Superior temporal gyrus (tissue), 1 donor: Measurements from ENCODE around the gene HBA2.
"Not testable (repeated sequence)": the region's sequence is repeated elsewhere in the genome, so short reads cannot be mapped to it uniquely, and the experiment has no call there.

Experiments used
- DNase-seq: peaks from one replicate; pipeline ENCODE4 v3.0.0-alpha.2; 2016; ENCODE audit errors: extremely low spot score

The HBA2 gene

DNA sequence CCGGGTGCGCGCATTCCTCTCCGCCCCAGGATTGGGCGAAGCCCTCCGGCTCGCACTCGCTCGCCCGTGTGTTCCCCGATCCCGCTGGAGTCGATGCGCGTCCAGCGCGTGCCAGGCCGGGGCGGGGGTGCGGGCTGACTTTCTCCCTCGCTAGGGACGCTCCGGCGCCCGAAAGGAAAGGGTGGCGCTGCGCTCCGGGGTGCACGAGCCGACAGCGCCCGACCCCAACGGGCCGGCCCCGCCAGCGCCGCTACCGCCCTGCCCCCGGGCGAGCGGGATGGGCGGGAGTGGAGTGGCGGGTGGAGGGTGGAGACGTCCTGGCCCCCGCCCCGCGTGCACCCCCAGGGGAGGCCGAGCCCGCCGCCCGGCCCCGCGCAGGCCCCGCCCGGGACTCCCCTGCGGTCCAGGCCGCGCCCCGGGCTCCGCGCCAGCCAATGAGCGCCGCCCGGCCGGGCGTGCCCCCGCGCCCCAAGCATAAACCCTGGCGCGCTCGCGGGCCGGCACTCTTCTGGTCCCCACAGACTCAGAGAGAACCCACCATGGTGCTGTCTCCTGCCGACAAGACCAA, at the start of gene HBA2:
HBA2 (plus strand) TSS at position 503 of the 568 bp plus-strand sequence; CDS start at position 540, 37 bp downstream.
- not testable (repeated sequence) for DNase-seq

DNA sequence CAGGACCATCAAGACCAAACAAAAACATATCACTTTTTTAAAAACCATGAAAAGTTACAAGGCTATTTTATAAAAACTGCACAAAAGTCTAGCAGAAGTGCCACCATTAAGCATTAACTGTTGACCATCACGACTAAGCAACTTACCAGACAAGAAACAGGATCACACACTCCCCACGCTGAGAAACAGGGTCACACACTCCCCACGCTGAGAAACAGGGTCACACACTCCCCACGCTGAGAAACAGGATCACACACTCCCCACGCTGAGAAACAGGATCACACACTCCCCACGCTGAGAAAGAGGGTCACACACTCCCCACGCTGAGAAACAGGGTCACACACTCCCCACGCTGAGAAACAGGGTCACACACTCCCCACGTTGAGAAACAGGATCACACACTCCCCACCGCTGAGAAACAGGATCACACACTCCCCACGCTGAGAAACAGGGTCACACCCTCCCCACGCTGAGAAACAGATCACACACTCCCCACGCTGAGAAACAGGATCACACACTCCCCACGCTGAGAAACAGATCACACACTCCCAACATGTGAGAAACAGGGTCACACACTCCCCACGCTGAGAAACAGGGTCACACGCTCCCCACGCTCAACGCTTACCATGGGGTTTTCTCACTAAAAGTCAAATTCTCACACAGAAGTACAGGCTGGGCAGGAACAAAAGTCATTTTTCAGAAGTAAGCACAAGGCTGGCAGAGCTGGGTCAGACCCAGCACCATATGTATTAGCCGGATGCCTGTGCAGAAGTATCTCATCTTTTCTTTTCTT, 48.9 kb upstream of the HBA2 start:
- DNase-seq: not testable (repeated sequence)

DNA sequence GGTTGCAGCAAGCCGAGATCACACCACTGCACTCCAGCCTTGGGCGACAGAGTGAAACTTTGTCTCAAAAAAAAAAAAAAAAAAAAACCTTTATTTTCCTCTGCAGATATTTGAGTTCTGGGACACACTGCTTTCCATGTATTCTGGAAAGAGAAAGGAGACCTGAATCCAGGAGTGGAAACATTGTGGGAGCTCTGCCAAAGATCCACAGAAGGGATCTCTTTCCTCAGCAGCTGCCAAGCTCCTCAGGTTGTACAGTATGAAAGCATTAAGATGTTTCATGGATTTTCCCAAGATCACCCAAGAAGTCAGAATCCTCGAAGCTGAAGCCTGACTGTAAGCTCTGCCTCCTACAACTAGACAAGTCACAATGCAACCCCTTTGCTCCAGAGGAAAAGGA, 47.7 kb upstream of the HBA2 start:
- no peak for DNase-seq

DNA sequence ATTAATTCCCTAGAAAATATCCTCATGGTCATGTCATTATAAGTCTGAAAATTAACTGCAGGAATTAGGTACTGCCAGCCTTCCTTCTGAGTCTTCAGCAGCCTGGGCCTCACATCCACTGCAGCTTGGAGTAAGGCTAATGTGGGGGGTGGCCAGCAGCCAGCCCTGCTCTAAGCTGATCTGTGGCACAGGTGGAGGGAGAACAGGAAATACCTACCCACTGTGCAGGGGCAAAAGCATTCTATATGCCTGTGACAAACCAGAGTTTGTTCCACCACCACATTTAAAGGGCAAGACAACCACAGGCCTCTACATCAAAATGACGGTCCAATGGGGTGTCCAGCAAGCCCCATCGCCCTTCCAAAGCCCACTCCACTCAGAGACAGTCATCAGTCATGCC, 43.6 kb upstream of the HBA2 start:
- DNase-seq: no peak

DNA sequence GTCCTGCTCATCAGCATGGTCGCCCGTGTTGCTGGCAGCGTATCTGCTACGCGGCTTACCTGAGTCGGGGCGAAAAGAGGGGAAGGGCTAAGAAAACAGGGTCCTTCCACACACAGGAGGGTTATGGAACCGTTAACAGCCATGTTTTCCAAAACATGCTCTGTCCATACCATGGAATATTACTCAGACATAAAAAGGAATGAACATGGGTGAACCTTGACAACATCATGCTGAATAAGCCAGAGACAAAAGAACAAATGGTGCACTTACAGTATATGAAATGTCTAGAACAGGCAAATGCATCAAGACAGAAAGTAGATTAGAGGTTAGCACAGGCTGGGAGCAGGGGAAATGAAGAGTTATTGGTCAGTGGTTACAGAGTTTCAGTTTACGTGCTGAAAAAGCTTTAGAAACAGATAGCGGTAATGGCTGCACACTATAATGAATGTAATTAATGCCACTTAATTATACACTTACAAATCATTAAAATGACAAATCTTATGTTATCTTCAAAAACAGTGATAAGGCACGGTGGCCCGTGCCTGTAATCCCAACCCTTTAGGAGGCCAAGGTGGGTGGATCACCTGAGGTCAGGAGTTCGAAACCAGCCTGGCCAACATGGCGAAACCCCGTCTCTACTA, 42.0 kb upstream of the HBA2 start:
- no peak for DNase-seq

DNA sequence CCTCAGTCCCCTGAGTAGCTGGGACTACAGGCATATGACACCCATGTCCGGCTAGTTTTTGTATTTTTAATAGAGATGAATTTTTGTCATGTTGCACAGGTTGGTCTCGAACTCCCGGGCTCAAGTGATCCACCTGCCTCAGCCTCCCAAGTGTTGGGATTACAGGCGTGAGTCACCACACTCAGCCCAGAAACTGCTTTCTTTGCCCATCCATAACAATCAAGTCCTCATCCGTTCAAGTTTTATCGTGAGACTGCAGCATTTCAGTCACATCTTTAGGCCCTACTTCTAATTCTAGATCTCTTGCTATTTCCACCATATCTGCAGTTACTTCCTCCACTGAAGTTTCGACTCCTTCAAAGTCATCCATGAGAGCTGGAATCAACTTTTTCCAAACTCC, 40.6 kb upstream of the HBA2 start:
- no peak for DNase-seq

DNA sequence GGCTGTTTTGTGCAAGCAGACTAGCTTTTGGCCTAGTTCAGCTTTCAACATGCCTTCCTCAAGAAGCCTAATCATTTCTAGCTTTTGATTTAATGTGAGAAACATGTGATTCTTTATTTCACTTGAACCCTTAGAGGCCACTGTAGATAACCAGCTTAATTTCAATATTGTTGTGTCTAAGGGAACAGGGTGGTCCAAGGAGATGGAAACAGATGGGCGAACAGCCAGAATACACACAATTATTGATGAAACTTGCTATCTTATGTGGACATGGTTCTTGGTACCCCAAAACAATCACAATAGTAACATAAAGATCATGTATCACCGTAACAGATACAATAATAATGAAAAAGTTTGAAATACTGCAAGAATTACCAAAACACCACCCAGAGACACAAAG, 39.0 kb upstream of the HBA2 start:
- no peak for DNase-seq

GRCh38 chr16:138049-138417, 34.6 kb upstream of the HBA2 start:
- no peak for DNase-seq

GRCh38 chr16:140175-140857, 32.4 kb upstream of the HBA2 start:
- no peak for DNase-seq

- DNase-seq: peak; percentile 37
Measured at GRCh38 chr16:142405-142967, 30.2 kb upstream of the HBA2 start.

- no peak for DNase-seq
Measured at GRCh38 chr16:143047-143446, 29.6 kb upstream of the HBA2 start.

GRCh38 chr16:143456-143855, 29.2 kb upstream of the HBA2 start:
- DNase-seq: no peak

DNA sequence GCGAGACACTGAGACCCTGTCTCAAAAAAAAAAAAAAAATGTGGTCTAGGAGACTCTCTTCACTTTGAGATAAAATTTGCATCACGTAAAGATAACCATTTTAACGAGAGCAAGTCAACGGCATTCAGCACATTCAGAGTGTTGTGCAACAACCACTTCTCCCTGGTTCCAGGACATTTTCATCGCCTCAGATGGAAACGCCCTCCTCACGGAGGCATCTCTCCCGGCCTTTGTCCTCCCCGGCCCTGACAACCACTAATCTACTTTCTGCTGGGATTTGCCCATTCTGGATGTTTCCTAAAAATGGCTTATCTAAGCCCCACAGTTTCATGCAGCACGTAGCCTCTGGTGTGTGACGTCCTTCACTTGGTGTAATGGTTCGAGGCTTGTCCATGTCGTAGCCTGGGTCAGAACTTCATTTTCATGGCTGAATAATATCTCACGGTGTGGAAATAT, 27.9 kb upstream of the HBA2 start:
- DNase-seq: no peak

- no peak for DNase-seq
Measured at GRCh38 chr16:146646-147045, 26.0 kb upstream of the HBA2 start.

- DNase-seq: no peak
Measured at GRCh38 chr16:149024-149660, 23.5 kb upstream of the HBA2 start.

GRCh38 chr16:152141-153128, 20.2 kb upstream of the HBA2 start, which contains the start of gene HBZ:
TSS of gene HBZ (plus strand) at chr16:152644. CDS start at chr16:152910, 266 bp downstream.
- DNase-seq: no peak

GRCh38 chr16:153129-153521, 19.6 kb upstream of the HBA2 start:
- not testable (repeated sequence) for DNase-seq

- DNase-seq: not testable (repeated sequence)
Measured at GRCh38 chr16:153550-154216, 19.0 kb upstream of the HBA2 start.

DNA sequence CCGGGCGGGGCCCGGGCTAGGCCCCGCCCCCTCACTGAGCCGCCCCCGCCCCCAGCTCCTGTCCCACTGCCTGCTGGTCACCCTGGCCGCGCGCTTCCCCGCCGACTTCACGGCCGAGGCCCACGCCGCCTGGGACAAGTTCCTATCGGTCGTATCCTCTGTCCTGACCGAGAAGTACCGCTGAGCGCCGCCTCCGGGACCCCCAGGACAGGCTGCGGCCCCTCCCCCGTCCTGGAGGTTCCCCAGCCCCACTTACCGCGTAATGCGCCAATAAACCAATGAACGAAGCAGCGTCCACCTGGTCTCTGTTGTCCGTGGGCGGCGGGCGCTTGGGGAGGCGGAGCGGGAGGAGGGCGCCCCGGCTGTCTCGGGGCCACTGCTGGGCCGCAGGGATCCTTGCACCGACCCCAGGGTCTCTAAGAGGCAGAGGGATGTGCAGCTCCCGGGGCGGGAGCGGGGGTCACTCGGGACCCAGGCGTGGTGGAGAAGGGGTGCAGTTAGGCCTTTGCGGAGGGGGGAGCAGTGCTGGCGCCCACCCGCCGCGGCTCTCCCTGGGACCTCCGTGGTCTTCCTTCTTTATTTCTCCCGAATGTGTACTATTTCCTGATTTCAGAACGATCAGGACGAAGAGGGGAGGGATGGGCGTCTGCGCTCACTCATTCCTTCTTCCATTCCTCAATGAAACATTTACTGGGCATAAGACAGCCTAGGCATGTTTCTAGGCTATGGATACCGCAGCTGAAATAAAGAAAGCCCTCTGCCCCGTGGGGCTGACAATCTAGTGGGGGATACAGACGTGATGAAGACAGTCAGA, 18.3 kb upstream of the HBA2 start:
- no peak for DNase-seq
